GM18520 (cell line): ENCODE results near the gene LYRM9.
"Not testable (repeated sequence)": the region's sequence is repeated elsewhere in the genome, so short reads cannot be mapped to it uniquely, and the experiment has no call there.

ENCODE experiments used
- ATAC-seq: cut with Tn5 transposase; IDR thresholded peaks from one replicate; pipeline ENCODE4 v1.9.1; 2021; ENCODE audit not compliant: unreplicated experiment

The LYRM9 gene

GRCh38 chr17:27878776-27879562 is 14.2 kb downstream of the LYRM9 start:
- no peak for ATAC-seq

- no peak for ATAC-seq
These were observed 19.4 kb downstream of the LYRM9 start for GRCh38 chr17:27873746-27874145.

- no peak for ATAC-seq
These were observed 20.0 kb downstream of the LYRM9 start for GRCh38 chr17:27873211-27873610.

DNA sequence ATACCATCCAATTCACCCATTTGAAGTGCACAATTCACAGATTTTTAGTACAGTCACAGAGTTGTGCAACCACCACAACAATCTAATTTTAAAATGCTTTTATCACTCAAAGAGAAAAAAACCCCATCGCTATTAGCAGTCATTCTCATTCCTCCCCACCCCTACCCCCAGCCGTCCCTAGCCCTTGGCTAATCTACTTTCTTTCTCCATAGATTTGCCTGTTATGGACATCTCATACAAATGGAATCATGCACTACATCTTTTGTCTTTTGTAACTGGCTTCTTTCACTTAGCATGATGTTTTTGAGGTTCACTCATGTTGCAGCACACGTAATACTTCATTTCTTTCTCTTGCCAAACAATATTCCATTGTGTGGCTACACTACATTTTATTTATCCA is 20.4 kb downstream of the LYRM9 start:
- ATAC-seq: no peak

DNA sequence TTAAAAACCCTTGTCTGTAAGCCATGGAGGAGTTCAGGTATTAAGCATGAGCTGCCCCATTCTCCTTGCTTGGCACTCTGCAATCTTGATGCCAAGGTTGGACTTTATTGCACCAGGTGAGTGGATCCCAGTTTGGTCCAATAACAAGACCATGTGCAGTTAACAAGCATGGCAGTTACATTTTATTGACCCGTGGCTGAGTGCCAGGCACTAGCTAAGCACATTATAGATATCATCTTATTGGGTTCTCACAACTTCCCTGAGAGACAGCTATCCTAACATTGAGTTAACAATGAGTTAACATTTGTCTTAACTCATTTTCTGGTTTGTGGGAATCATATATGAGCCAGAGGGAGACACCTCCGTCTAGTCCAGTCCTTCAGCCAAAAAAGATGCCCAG is 21.8 kb downstream of the LYRM9 start:
- ATAC-seq: no peak

DNA sequence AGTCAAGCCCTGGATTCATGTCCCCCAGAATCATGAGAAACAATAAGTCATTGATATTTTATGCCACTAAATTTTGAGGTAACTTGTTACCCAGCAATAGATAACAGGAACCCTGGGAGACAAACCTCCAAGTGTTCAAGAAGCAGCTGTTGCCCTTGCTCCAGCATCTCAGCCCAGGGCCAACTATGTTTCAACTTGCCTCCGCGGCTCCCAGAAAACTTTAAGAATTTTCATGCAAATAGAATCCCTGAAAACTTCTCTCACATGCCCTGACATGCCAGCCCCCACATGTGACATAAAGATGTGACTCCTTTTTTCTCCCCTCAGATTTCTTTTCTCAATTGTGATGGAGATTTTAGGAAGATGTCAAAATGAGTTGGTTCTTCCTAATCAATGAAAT is 22.8 kb downstream of the LYRM9 start:
- no peak for ATAC-seq

GRCh38 chr17:27868565-27868964 is 24.6 kb downstream of the LYRM9 start:
- ATAC-seq: no peak

- ATAC-seq: no peak
These were observed 30.3 kb downstream of the LYRM9 start for GRCh38 chr17:27862840-27863239.

GRCh38 chr17:27862004-27862403 is 31.2 kb downstream of the LYRM9 start:
- ATAC-seq: no peak

GRCh38 chr17:27860971-27861664 is 32.0 kb downstream of the LYRM9 start:
- ATAC-seq: no peak

- no peak for ATAC-seq
These were observed 34.4 kb downstream of the LYRM9 start for GRCh38 chr17:27858621-27859305.

DNA sequence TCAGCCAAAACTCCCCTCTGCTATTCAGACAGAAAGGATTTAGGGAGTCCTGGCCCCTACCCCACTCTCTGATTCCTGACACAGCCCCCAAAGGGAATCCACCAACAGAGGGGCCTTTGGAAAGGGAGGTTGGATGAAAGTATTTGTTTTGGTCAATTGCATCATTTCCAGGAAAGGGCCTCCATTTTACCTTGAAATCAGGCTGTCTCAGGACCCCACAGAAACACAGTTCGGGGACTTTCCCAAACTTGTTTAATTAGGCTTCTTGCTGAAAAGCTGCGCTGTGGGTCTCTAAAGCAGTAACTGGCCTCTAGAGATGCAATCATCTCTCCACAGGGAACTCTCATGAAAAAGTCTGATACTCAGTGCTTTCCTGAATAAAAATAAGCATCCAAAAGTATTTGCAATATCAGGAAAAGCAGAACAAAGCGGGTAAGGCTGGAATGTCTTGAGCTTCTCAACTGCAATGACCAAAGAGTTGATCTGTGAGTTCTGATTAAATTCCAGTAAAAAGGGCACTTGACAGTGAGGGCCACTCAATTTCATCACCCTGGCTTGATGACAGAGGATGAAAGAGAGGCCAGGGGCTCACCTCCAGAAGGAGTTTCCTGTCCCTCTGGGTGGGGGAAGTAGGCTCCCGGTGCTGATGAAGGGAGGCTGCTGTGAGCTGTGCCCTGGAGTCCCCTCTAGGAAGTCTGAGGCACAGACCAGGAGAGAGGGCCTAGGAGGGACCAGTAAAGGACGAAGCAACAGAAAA is 36.3 kb downstream of the LYRM9 start:
- ATAC-seq: no peak

- ATAC-seq: no peak
These were observed 37.7 kb downstream of the LYRM9 start for GRCh38 chr17:27855454-27855853.

DNA sequence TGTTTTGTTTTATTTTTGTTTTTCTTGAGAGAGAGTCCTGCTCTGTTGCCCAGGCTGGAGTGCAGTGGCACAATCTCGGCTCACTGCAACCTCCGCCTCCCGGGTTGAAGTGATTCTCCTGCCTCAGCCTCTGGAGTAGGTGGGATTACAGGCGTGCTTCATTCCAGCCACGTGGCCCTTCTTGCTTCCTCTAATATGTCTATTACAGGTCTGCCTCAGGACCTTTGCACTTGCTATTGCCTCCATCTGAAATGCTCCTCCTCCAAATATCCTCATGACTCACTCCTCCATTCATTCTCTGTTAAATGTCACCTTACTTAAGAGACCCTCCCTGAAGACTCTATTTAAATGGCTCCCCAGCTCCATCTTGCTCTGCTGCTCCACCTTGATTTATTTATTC is 39.0 kb downstream of the LYRM9 start:
- ATAC-seq: no peak

DNA sequence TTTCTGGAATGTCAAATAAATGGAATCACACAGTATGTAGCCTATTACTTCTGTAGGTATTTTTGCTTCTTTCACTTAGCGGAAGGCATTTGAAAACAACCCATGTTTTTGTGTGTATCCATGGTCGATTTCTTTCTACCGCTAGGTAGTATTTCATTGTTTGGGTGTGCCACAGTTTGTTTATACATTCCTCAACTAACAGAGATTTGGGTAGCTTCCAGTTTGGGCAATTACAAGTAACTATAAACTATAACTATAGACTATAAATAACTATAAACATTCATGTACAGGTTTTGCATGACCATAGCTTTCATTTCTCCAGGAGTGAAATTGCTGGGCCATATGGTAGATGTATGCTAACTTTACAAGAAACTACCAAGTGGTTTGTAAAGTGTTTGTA is 40.1 kb downstream of the LYRM9 start:
- no peak for ATAC-seq

DNA sequence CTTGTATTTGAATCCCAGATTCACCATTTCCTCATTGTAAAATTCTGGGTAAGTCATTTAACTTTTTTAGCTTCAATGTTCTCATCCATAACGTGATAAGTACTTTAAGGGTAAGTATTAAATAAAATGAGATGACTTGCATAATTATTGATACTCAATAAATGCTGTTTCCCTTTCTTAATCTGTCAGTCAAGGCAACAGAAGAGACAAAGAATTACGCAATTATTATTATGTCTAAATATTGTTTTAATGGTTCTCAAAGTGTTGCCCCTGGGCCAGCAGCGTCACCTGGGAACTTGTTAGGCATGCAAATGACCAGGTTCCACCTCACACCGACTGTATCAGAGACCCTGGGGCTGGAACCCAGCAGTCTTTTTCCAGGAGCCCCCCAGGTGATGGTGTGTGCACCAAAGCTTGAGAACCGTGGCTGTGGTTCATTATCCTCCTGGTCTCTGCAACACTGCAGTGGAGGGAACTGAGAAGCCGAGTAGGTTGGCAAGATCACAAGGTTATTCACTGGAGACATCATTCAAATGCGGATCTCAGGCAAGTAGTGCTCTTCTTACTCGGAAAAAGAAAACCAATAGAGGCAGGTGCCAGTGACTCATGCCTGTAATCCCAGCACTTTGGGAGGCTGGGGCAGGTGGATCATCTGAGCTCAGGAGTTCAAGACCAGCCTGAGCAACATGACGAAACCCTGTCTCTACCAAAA is 43.5 kb downstream of the LYRM9 start:
- no peak for ATAC-seq

- no peak for ATAC-seq
These were observed 44.2 kb downstream of the LYRM9 start for GRCh38 chr17:27848931-27849330.

GRCh38 chr17:27846808-27847307 is 46.3 kb downstream of the LYRM9 start:
- not testable (repeated sequence) for ATAC-seq

DNA sequence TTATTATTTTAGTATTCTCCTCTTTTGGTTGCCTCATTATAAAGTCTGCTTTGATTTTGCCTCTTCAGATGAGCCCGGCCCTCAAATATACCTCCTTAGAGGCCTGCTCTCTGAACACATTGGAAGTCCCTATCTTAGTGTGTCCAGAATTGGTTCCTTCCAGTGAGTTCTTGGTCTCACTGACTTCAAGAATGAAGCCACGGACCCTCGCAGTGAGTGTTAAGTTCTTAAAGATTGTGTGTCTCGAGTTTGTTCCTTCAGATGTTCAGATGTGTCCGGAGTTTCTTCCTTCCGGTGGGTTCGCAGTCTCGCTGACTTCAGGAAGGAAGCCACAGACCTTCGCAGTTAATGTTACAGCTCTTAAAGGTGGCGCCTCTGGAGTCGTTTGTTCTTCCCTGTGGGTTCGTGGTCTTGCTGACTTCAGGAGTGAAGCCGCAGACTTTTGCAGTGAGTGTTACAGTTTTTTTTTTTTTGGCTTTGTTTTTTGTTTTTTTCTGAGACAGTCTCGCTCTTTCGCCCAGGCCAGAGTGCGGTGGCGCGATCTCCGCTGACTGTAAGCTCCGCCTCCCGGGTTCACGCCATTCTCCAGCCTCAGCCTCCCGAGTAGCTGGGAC is 47.0 kb downstream of the LYRM9 start:
- no peak for ATAC-seq
